OCI-LY7 (cell line): ENCODE results near the gene FBXW12.

Experiments
- CTCF ChIP-seq: fragments of 200-600 bp; sonication (generic); conservative IDR thresholded peaks from 2 replicates; pipeline ENCODE4 v1.5.1; 2014; ENCODE audit warnings: mild to moderate bottlenecking, antibody characterized with exemption, low read length, moderate library complexity, mixed read lengths
- EZH2phosphoT487 ChIP-seq: fragments of 200-600 bp; sonication (generic); IDR thresholded peaks from 2 replicates; pipeline ENCODE4 v1.6.1; 2018; ENCODE audit warnings: low read depth, borderline replicate concordance, mild to moderate bottlenecking, mixed run types, antibody characterized with exemption, low read length, moderate library complexity, mixed read lengths

DNA sequence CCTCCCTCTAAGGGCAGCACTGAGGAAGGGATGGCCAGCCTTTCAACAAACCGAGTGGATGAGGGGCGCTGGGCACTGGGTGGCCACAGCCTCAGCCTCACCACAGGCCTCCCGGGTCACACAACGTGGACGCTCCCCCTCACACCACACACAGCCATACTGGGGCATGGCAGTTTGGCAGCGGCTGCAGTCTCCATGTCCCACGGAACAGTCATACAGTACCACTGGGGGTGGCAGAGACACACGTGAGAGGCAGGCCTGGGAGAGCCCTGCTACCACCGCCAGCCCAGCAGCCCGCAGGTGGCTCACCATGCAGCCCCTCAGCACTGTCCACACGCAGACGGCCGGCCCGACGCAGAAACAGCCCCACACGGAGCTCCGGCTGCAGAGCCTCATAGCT, 46.1 kb downstream of the FBXW12 start:
- TF ChIP-seq CTCF (no peak), EZH2phosphoT487 (no peak)
